ENCODE measurements around the gene GNG4. TPM values are rescaled to one million over a fixed set of nuclear protein-coding genes. Genes with fewer than 3 reads are reported as not detected.
A peak's percentile ranks its signal among the peaks of the same experiment; 100 is the strongest.

Gene GNG4
- total and polyA plus RNA-seq, 9 of the 15 experiments (the other 6 are each of a cell fraction or from before 2014, with no cell fraction given): 0.06 to 0.58 (median 0.08) TPM; not detected in 4

GRCh38 chr1:235612761-235613160 lies 36.8 kb downstream of the GNG4 start (continued):
- no peak for TF ChIP-seq TSHZ1 (CRISPR knock-in tag; IDR thresholded peaks at IDR 0.05)

- H3K9ac ChIP-seq (ENCODE audit: insufficient read depth in 1 of 2, low read depth in 2 of 2, low read length in 2 of 2): no peak overlapping the region
- TF ChIP-seq ARID3B (CRISPR knock-in tag; IDR thresholded peaks at IDR 0.05; ENCODE audit: borderline replicate concordance): no peak
- TF ChIP-seq TFE3 (CRISPR knock-in tag; IDR thresholded peaks at IDR 0.05): peak; percentile 95
- no peak for TF ChIP-seq ZNF217 (CRISPR knock-in tag; IDR thresholded peaks at IDR 0.05)
- TF ChIP-seq RAD51 (IDR thresholded peaks at IDR 0.05; ENCODE audit: borderline replicate concordance, low read depth): peak; percentile 59
- no peaks in the 10 kb centered on the region for H3K9me3 ChIP-seq (replicated peaks; ENCODE audit: control insufficient read depth, insufficient read depth, low read depth, low read length)
- H3K4me1 ChIP-seq (replicated peaks in 1 of 2; ENCODE audit: control insufficient read depth in 2 of 2, insufficient read depth in 2 of 2, low read length in 2 of 2): no peaks in the 10 kb centered on the region
- no peaks in the 10 kb centered on the region for H3K9me1 ChIP-seq (ENCODE audit: control insufficient read depth, insufficient read depth, low read length)
- ChIA-PET CTCF (ENCODE audit: low intra/inter-chr PET ratio) (no interaction called here), POLR2A (no interaction called here)
- H2AFZ ChIP-seq (ENCODE audit: low read depth, low read length): no peak overlapping the region
- in situ Hi-C loops (cut with MboI): no loop called here
- no peaks in the 10 kb centered on the region for H4K20me1 ChIP-seq (replicated peaks; ENCODE audit: control insufficient read depth, insufficient read depth, low read length)
- no peak overlapping the region for H3K4me2 ChIP-seq (ENCODE audit: insufficient read depth, low read length)
- H3K36me3 ChIP-seq (ENCODE audit: control insufficient read depth, insufficient read depth, low read length): no peaks in the 10 kb centered on the region
- no peak overlapping the region for H3K27ac ChIP-seq (ENCODE audit: extremely low read depth, low read depth, low read length)
- ATAC-seq (no peak), DNase-seq (ENCODE audit: extremely low read depth in 1 of 4, low spot score in 3 of 4) (no peak), FAIRE-seq (no peak)
- WGBS (ENCODE audit: insufficient coverage, low coverage, missing lambda C conversion rate): 2% methylated on average over 6 of the region's 6 CpGs
- peaks cover 10 to 63% of the 10 kb centered on the region in 2 experiments; a peak in 4 of 5 replicates for H3K27me3 ChIP-seq (ENCODE audit: control insufficient read depth in 2 of 2, insufficient read depth in 2 of 2, low read length in 2 of 2)
- intact Hi-C loops (cut with micrococcal nuclease): no loop called here
- H3K79me2 ChIP-seq (ENCODE audit: control insufficient read depth, insufficient read depth, low read length): no peaks in the 10 kb centered on the region
- BruUV-seq (replicated peaks): no TSS peak
- no peak overlapping the region for H3K4me3 ChIP-seq
These were observed 39.4 kb downstream of the GNG4 start for GRCh38 chr1:235610157-235610556.

Measured in K562 (cell line).